SK-N-MC (cell line): Measurements from ENCODE around the gene CBS.
A peak's percentile ranks its signal among the peaks of the same experiment; 100 is the strongest.
"Not testable (repeated sequence)": the region's sequence is repeated elsewhere in the genome, so short reads cannot be mapped to it uniquely, and the experiment has no call there.

Source experiments
- DNase-seq: peaks from one replicate; pipeline ENCODE4 v3.0.0-alpha.2; 2011; ENCODE audit warnings: low read depth, low spot score
- H3K27ac ChIP-seq: fragments of 200-600 bp; sonication (generic); 2 replicates; pipeline ENCODE4 v1.5.1; 2016; ENCODE audit warnings: mixed run types
- H3K36me3 ChIP-seq: fragments of 200-600 bp; sonication (generic); 2 replicates; pipeline ENCODE4 v1.6.1; 2017; ENCODE audit warnings: antibody characterized with exemption, low read length, mixed read lengths; ENCODE audit not compliant: insufficient read depth
- H3K4me3 ChIP-seq: fragments of 200-600 bp; sonication (generic); 2 replicates; pipeline ENCODE4 v1.5.1; 2016
- H3K9ac ChIP-seq: fragments of 200-600 bp; sonication (generic); 2 replicates; pipeline ENCODE4 v1.8.0; 2017; ENCODE audit warnings: mixed run types, mixed read lengths; ENCODE audit not compliant: insufficient read length
- H3K9me3 ChIP-seq: fragments of 200-600 bp; sonication (generic); 2 replicates; pipeline ENCODE4 v1.6.1; 2017; ENCODE audit warnings: low read depth, mild to moderate bottlenecking, antibody characterized with exemption, low read length, moderate library complexity, mixed read lengths

The CBS gene

DNA sequence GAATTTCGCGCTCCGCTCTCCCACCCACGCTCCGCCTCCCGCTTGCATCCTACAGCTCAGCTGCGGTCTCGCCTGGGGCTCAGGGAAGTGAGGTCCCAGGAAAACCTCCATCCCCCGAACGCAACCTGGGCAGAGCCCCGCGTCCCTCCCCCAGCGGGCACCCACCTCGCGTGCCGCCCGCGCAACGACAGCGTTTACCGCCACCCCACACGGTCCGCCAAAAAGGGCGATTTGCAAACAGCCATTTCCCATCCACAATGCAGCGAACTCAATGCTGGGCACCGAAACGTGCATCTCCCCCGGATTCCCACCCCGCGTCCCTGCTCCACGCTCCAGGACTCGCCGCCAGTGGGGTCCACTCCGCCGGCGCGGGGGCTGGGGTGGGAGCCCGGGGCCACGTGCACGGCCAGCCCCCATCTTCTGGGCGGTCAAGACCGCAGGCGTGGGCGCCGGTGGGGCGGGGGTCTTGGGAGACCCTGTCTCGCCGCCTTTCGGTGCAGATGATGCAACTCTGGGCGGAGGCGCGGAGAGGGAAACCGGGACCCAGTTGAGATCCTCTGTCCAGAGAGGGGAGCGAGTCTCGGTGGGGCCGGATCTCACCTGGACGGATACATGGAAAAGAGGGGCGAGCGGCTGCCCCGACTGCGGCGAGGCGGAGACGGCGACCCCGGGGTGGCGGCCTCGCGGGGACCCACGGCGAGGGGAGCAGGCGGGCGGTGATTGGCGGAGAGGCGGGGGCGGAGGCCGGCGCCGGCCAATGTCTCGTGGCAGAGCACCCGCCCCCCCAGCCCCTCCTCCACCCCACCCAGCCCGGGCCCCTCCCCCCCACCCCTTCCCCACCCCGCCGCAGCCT, at the start of gene CBS:
CBS (minus strand) TSS at position 666 of the 853 bp plus-strand sequence. CDS start 3,642 bp downstream, outside the sequence.
- not testable (repeated sequence) for DNase-seq, H3K36me3 ChIP-seq, H3K4me3 ChIP-seq, H3K27ac ChIP-seq, H3K9me3 ChIP-seq, H3K9ac ChIP-seq

- not testable (repeated sequence) for DNase-seq, H3K4me3 ChIP-seq, H3K9me3 ChIP-seq, H3K9ac ChIP-seq, H3K27ac ChIP-seq, H3K36me3 ChIP-seq
Observed at GRCh38 chr21:43115956-43116355, 40.3 kb upstream of the CBS start.

GRCh38 chr21:43114483-43114882, 38.8 kb upstream of the CBS start:
- H3K27ac ChIP-seq, H3K4me3 ChIP-seq, DNase-seq: not testable (repeated sequence)

GRCh38 chr21:43109006-43109405, 33.4 kb upstream of the CBS start:
- not testable (repeated sequence) for H3K4me3 ChIP-seq, H3K36me3 ChIP-seq, DNase-seq, H3K27ac ChIP-seq, H3K9me3 ChIP-seq, H3K9ac ChIP-seq

More at GRCh38 chr21:43114483-43114882, 38.8 kb upstream of the CBS start:
- not testable (repeated sequence) for H3K36me3 ChIP-seq, H3K9me3 ChIP-seq, H3K9ac ChIP-seq

- not testable (repeated sequence) for H3K36me3 ChIP-seq, H3K4me3 ChIP-seq, H3K9ac ChIP-seq, DNase-seq, H3K9me3 ChIP-seq, H3K27ac ChIP-seq
Observed at GRCh38 chr21:43108177-43108576, 32.5 kb upstream of the CBS start.

GRCh38 chr21:43107794-43108137, 32.1 kb upstream of the CBS start:
- not testable (repeated sequence) for H3K9me3 ChIP-seq, H3K36me3 ChIP-seq, H3K9ac ChIP-seq, H3K4me3 ChIP-seq, H3K27ac ChIP-seq, DNase-seq

GRCh38 chr21:43106965-43107793, 31.5 kb upstream of the CBS start, which contains the start of gene U2AF1:
Gene U2AF1 (minus strand): TSS chr21:43107570. CDS start chr21:43107494, 76 bp downstream.
- H3K4me3 ChIP-seq = peak within 1 kb of the TSS; percentile 55; the same call in 1 of the 2 replicates

DNA sequence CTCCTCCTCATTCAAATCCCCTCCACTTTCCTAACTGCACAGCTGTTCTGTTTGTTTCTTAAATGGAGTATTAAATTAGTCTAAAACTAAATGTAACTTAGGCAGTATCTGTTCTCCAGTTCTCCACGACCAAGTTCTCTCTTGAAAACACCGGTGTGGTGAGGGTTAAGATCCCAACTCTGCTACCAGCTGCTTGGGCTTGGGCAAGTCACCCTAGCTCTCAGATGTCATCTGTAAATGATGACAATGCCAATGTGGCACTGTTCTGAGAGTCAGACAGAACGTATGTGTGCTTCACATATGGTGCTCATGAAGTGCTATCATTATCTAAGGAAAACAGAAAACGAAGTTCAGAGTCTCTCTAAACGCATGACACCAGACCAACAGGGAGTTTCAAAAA, 29.0 kb upstream of the CBS start:
- not testable (repeated sequence) for H3K9me3 ChIP-seq, DNase-seq, H3K9ac ChIP-seq, H3K27ac ChIP-seq, H3K4me3 ChIP-seq, H3K36me3 ChIP-seq

More at GRCh38 chr21:43106965-43107793, 31.5 kb upstream of the CBS start, which contains the start of gene U2AF1:
- H3K9ac ChIP-seq, H3K27ac ChIP-seq, DNase-seq, H3K9me3 ChIP-seq, H3K36me3 ChIP-seq: not testable (repeated sequence)

DNA sequence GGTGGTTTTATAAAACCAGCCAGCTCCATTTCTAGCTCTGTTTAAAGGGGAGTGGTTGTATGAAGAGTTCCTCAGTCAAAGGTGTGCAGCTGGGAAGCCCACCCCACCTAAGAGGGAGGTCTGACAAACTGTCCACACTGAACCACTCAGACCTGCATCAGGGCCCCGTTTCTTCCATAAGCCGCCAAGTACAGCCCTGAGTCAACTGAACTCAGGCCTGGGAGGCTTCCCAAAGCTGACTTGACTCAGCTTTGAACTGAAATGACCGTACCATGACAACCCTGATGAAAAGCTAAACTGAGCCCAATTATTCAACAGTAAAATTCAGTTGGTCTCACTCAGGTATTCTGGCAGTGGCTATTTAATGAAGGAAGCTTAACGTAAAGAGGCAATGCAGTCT, 26.6 kb upstream of the CBS start:
- H3K9ac ChIP-seq, H3K27ac ChIP-seq, H3K36me3 ChIP-seq, DNase-seq, H3K4me3 ChIP-seq, H3K9me3 ChIP-seq: not testable (repeated sequence)

GRCh38 chr21:43101676-43102075, 26.0 kb upstream of the CBS start:
- H3K27ac ChIP-seq, H3K4me3 ChIP-seq, H3K9ac ChIP-seq, DNase-seq, H3K9me3 ChIP-seq, H3K36me3 ChIP-seq: not testable (repeated sequence)

DNA sequence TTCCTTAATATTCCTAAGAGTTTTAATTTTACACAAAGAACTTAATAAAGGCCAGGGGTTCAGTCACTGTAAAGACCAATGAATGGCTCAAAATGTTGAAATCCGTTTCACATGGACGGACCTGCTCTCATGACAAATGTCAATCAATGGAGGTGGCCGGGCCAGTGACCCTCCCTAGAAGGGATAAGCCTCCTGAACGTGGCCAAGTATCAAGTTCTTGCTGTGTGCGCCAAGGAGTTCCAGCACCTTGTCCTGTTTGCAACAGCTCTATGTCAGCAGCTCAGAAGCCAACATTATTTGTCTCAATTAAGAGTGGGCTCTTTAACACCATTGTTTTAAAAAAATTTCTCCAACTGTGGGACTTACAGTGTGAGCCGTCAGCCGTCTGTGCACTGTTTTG, 25.4 kb upstream of the CBS start:
- DNase-seq, H3K9ac ChIP-seq, H3K9me3 ChIP-seq, H3K27ac ChIP-seq, H3K36me3 ChIP-seq, H3K4me3 ChIP-seq: not testable (repeated sequence)

DNA sequence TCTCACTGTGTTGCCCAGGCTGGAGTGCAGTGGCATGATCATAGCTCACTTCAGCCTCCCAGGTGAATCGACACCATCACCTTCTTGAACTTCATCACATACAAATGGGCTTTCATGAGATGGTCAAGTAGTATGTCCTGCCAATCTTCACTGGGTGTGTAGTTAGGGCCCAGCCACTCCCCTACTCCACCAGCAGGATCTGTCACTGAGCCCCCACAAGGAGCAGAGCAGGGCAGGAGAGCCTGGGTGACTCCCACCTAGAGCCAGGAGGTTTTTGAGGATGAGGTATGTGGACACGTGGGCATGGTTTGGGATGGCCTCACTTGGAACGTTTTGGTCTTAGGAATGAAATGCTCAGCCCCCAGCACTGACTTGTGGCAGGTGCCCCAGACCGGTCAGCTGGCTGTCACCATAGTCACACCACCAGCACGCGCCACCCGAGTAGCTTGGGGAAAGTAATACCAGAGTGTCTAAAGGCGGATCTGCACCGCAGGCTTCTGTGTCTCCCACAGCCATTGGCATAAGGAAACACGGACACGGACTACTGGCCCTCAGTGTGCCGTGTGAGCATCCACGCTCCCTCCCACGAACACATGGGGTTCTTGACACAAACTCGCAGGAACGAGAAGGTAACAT, 16.5 kb upstream of the CBS start:
- not testable (repeated sequence) for H3K36me3 ChIP-seq, H3K4me3 ChIP-seq, H3K27ac ChIP-seq, H3K9ac ChIP-seq, H3K9me3 ChIP-seq, DNase-seq

GRCh38 chr21:43090947-43091346, 15.3 kb upstream of the CBS start:
- H3K36me3 ChIP-seq, H3K27ac ChIP-seq, H3K9ac ChIP-seq, DNase-seq, H3K9me3 ChIP-seq, H3K4me3 ChIP-seq: not testable (repeated sequence)

DNA sequence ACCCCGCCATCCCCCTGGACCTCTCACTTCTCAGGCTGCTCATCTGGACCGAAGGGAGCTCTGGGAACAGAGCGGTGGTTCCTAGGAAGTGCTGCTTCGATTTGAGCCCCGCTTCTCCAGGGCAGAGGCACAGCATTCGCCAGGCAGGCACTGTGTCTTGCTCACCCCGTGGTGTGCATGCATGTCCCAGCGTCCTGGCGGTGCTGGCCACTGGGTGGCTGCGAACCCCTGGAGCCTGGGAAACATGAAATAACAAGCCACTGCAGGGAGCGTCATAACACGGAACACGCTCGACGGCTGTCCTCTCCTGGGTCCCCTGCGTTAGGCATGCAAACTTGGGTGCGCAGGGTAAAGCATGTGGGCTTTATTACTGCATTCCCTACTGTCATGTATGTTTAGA, 13.8 kb upstream of the CBS start:
- H3K4me3 ChIP-seq = not testable (repeated sequence)

More for the DNA sequence above, 13.8 kb upstream of the CBS start:
- not testable (repeated sequence) for DNase-seq, H3K9ac ChIP-seq, H3K36me3 ChIP-seq, H3K27ac ChIP-seq, H3K9me3 ChIP-seq
